Fibroblast of lung (primary cell): Measurements from ENCODE around the gene ARHGEF33.

ENCODE experiments used
- EZH2 ChIP-seq: IDR thresholded peaks from 2 replicates; pipeline ENCODE4 v1.5.1; 2012; ENCODE audit warnings: low read length, control low read depth, mild to moderate bottlenecking; ENCODE audit errors: missing control alignments
- TF ChIP-seq, protein P1 (sequence below), 2 donors: IDR thresholded peaks in 1 of 2; conservative IDR thresholded peaks in 1 of 2; 1 replicate in 1 of 2; 2 replicates in 1 of 2; pipeline ENCODE4 v1.5.1; 2011 to 2012; ENCODE audit warnings: low read length in 2 of 2, control low read depth in 1 of 2, inconsistent platforms in 1 of 2, low read depth in 1 of 2, mild to moderate bottlenecking in 1 of 2

DNA sequence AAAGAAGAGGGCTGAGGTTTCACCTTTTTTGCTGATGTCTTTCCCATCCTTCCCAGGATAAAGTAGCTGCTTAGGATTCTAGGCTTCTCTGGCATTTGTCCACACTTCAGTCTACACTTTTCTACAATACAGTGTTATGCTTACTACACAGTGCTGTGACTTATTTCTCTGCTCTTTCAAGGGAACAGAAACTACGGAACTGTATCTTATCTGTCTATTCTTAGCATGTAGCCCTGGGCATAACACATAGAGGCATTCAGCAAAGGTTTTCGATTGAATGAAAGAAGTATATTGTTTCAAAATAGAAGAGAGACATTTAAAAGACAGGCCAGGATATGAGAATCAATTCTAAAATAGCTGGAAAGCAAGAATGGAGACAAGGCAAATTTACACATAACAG lies 110.9 kb downstream of the ARHGEF33 start:
- TF ChIP-seq EZH2: no peak
- TF ChIP-seq, protein P1, sequence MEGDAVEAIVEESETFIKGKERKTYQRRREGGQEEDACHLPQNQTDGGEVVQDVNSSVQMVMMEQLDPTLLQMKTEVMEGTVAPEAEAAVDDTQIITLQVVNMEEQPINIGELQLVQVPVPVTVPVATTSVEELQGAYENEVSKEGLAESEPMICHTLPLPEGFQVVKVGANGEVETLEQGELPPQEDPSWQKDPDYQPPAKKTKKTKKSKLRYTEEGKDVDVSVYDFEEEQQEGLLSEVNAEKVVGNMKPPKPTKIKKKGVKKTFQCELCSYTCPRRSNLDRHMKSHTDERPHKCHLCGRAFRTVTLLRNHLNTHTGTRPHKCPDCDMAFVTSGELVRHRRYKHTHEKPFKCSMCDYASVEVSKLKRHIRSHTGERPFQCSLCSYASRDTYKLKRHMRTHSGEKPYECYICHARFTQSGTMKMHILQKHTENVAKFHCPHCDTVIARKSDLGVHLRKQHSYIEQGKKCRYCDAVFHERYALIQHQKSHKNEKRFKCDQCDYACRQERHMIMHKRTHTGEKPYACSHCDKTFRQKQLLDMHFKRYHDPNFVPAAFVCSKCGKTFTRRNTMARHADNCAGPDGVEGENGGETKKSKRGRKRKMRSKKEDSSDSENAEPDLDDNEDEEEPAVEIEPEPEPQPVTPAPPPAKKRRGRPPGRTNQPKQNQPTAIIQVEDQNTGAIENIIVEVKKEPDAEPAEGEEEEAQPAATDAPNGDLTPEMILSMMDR (conservative IDR thresholded peaks at IDR 0.05 in 1 of 2, IDR thresholded peaks at IDR 0.05 in 1 of 2; ENCODE audit: low read depth in 1 of 2, low read length in 2 of 2): no peak
